Smooth muscle cell of the brain vasculature (primary cell): Measurements from ENCODE around the gene RGS9.
"Not testable (repeated sequence)": the region's sequence is repeated elsewhere in the genome, so short reads cannot be mapped to it uniquely, and the experiment has no call there.

ENCODE experiments used
- DNase-seq: peaks from one replicate; pipeline ENCODE4 v3.0.0-alpha.2; 2012; ENCODE audit warnings: low read depth, low spot score

RGS9 gene

GRCh38 chr17:65207448-65207847 is 70.3 kb downstream of the RGS9 start:
- not testable (repeated sequence) for DNase-seq

GRCh38 chr17:65208717-65209116 is 71.5 kb downstream of the RGS9 start:
- DNase-seq, result no peak

- no peak for DNase-seq
These were observed 81.1 kb downstream of the RGS9 start for GRCh38 chr17:65218261-65218660.

- no peak for DNase-seq
These were observed 82.0 kb downstream of the RGS9 start for GRCh38 chr17:65219124-65219523.

GRCh38 chr17:65219707-65220106 is 82.5 kb downstream of the RGS9 start:
- DNase-seq, result no peak

- DNase-seq, result no peak
These were observed 83.6 kb downstream of the RGS9 start for GRCh38 chr17:65220732-65221131.

- no peak for DNase-seq
These were observed 85.1 kb downstream of the RGS9 start for GRCh38 chr17:65222214-65222738.

GRCh38 chr17:65225061-65225460 is 87.9 kb downstream of the RGS9 start:
- DNase-seq, result no peak

GRCh38 chr17:65226227-65226626 is 89.1 kb downstream of the RGS9 start:
- DNase-seq, result no peak

- DNase-seq, result no peak
These were observed 90.5 kb downstream of the RGS9 start for GRCh38 chr17:65227637-65228036.

GRCh38 chr17:65228287-65228686 is 91.1 kb downstream of the RGS9 start:
- DNase-seq, result no peak

GRCh38 chr17:65228734-65229620 is 91.8 kb downstream of the RGS9 start:
- no peak for DNase-seq

- DNase-seq, result no peak
These were observed 92.4 kb downstream of the RGS9 start for GRCh38 chr17:65229621-65229995.

GRCh38 chr17:65230040-65230439 is 92.9 kb downstream of the RGS9 start:
- DNase-seq, result no peak

- no peak for DNase-seq
These were observed 93.9 kb downstream of the RGS9 start for GRCh38 chr17:65231086-65231485.

- peak; percentile 39 for DNase-seq
These were observed 94.6 kb downstream of the RGS9 start for GRCh38 chr17:65231662-65232335.

GRCh38 chr17:65235284-65235683 is 98.1 kb downstream of the RGS9 start:
- DNase-seq, result no peak

GRCh38 chr17:65236321-65236720 is 99.2 kb downstream of the RGS9 start:
- DNase-seq, result no peak

- DNase-seq, result peak; percentile 15
These were observed 106.9 kb downstream of the RGS9 start for GRCh38 chr17:65243838-65244625.

GRCh38 chr17:65246252-65246651 is 109.1 kb downstream of the RGS9 start:
- no peak for DNase-seq

GRCh38 chr17:65249774-65250173 is 112.6 kb downstream of the RGS9 start:
- no peak for DNase-seq

GRCh38 chr17:65254166-65254565 is 117.0 kb downstream of the RGS9 start:
- no peak for DNase-seq
